Measurements from ENCODE around the gene M1AP. TPM values are rescaled to one million over a fixed set of nuclear protein-coding genes. Genes with fewer than 3 reads are reported as not detected.

M1AP gene
- polyA plus RNA-seq, 1 donor, result 0.27 TPM

- no peak for DNase-seq
Measured at GRCh38 chr2:74593826-74594772, 54.0 kb downstream of the M1AP start.

GRCh38 chr2:74588664-74589063 lies 59.5 kb downstream of the M1AP start:
- no peak for DNase-seq

- peak; percentile 73 for DNase-seq
Measured at GRCh38 chr2:74587664-74588277, 60.4 kb downstream of the M1AP start.

- DNase-seq, result no peak
Measured at GRCh38 chr2:74585406-74586185, 62.5 kb downstream of the M1AP start.

- no peak for DNase-seq
Measured at GRCh38 chr2:74584088-74584645, 64.0 kb downstream of the M1AP start.

- no peak for DNase-seq
Measured at GRCh38 chr2:74583504-74583903, 64.6 kb downstream of the M1AP start.

- no peak for DNase-seq
Measured at GRCh38 chr2:74582184-74582583, 65.9 kb downstream of the M1AP start.

GRCh38 chr2:74581463-74581862 lies 66.7 kb downstream of the M1AP start:
- DNase-seq, result no peak

GRCh38 chr2:74578408-74578807 lies 69.7 kb downstream of the M1AP start:
- DNase-seq, result no peak

GRCh38 chr2:74577448-74577847 lies 70.7 kb downstream of the M1AP start:
- no peak for DNase-seq

- DNase-seq, result no peak
Measured at GRCh38 chr2:74576863-74577229, 71.3 kb downstream of the M1AP start.

GRCh38 chr2:74576211-74576862 lies 71.8 kb downstream of the M1AP start:
- DNase-seq, result no peak

- DNase-seq, result no peak
Measured at GRCh38 chr2:74575320-74575719, 72.8 kb downstream of the M1AP start.

- no peak for DNase-seq
Measured at GRCh38 chr2:74573747-74574562, 74.2 kb downstream of the M1AP start.

GRCh38 chr2:74572178-74572925 lies 75.8 kb downstream of the M1AP start:
- no peak for DNase-seq

- DNase-seq, result no peak
Measured at GRCh38 chr2:74571058-74571457, 77.1 kb downstream of the M1AP start.

GRCh38 chr2:74569686-74570085 lies 78.4 kb downstream of the M1AP start:
- DNase-seq, result no peak

- DNase-seq, result no peak
Measured at GRCh38 chr2:74567881-74568280, 80.2 kb downstream of the M1AP start.

GRCh38 chr2:74566754-74567085 lies 81.4 kb downstream of the M1AP start:
- DNase-seq, result no peak

GRCh38 chr2:74566076-74566753 lies 81.9 kb downstream of the M1AP start:
- DNase-seq, result no peak

Data from hindlimb muscle (tissue), 1 donor.